Bronchial epithelial cell (primary cell): ENCODE measurements around the gene IL17RB. TPM values are rescaled to one million over a fixed set of nuclear protein-coding genes. Genes with fewer than 3 reads are reported as not detected.

ENCODE experiments used
- DNase-seq: peaks from one replicate; pipeline ENCODE4 v3.0.0-alpha.2; 2010; ENCODE audit warnings: low read depth
- FAIRE-seq: peaks from 2 replicates; lab custom pipeline; 2011; peaks lifted over from hg19 to GRCh38; lab: Jason Lieb, UNC
- H3K27me3 ChIP-seq: 2 replicates; pipeline ENCODE4 v1.5.1; 2011; ENCODE audit warnings: low read length; ENCODE audit not compliant: control insufficient read depth, insufficient read depth
- H3K36me3 ChIP-seq: 2 replicates; pipeline ENCODE4 v1.5.1; 2011; ENCODE audit warnings: low read length; ENCODE audit not compliant: control insufficient read depth, insufficient read depth
- H3K4me3 ChIP-seq: 2 replicates; pipeline ENCODE4 v1.5.1; 2011; ENCODE audit warnings: mild to moderate bottlenecking, low read depth, low read length, control low read depth
- total RNA-seq: library from RNA; depleted of rRNA; stranded (reverse); fragments of >200 nt; gene quantifications from 2 replicates; pipeline ENCODE4 v1.2.1, GENCODE V29; 2014
- TF ChIP-seq, protein P1 (sequence below): IDR thresholded peaks from 2 replicates; pipeline ENCODE4 v1.5.1; 2011; ENCODE audit warnings: mild to moderate bottlenecking, moderate library complexity, low read length, control low read depth, inconsistent platforms; ENCODE audit not compliant: insufficient read depth, severe bottlenecking

The IL17RB gene
- total RNA-seq, 1 donor from 2014 or later = not detected

- Histone ChIP-seq H3K36me3 (no peaks in the 10 kb centered on the region), H3K4me3 (no peak overlapping the region), H3K27me3 (peaks cover 3% of the 10 kb centered on the region)
- FAIRE-seq = no peak
- TF ChIP-seq, protein P1, sequence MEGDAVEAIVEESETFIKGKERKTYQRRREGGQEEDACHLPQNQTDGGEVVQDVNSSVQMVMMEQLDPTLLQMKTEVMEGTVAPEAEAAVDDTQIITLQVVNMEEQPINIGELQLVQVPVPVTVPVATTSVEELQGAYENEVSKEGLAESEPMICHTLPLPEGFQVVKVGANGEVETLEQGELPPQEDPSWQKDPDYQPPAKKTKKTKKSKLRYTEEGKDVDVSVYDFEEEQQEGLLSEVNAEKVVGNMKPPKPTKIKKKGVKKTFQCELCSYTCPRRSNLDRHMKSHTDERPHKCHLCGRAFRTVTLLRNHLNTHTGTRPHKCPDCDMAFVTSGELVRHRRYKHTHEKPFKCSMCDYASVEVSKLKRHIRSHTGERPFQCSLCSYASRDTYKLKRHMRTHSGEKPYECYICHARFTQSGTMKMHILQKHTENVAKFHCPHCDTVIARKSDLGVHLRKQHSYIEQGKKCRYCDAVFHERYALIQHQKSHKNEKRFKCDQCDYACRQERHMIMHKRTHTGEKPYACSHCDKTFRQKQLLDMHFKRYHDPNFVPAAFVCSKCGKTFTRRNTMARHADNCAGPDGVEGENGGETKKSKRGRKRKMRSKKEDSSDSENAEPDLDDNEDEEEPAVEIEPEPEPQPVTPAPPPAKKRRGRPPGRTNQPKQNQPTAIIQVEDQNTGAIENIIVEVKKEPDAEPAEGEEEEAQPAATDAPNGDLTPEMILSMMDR = no peak
- DNase-seq = no peak
These were observed 35.0 kb upstream of the IL17RB start for GRCh38 chr3:53811143-53811927.

GRCh38 chr3:53812434-53812833 lies 33.9 kb upstream of the IL17RB start:
- FAIRE-seq = no peak
- H3K27me3 ChIP-seq = peaks cover under 1% of the 10 kb centered on the region
- no peak overlapping the region for H3K4me3 ChIP-seq
- no peaks in the 10 kb centered on the region for H3K36me3 ChIP-seq
- no peak for DNase-seq
- TF ChIP-seq, protein P1 = peak; percentile 5

DNA sequence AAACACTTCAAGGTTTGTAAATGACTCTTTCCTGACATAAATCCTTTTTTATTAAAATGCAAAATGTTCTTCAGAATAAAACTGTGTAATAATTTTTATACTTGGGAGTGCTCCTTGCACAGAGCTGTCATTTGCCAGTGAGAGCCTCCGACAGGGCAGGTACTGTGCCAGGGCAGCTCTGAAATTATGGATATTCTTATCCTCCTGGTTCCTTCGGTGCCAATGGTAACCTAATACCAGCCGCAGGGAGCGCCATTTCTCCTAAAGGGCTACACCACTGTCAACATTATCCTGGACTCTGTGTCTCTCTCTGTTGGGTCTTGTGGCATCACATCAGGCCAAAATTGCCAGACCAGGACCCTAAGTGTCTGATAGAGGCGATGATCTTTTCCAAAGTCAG lies 33.1 kb upstream of the IL17RB start:
- DNase-seq (no peak), FAIRE-seq (no peak)
- no peaks in the 10 kb centered on the region for H3K36me3 ChIP-seq
- TF ChIP-seq, protein P1 = no peak
- no peak overlapping the region for H3K4me3 ChIP-seq
- H3K27me3 ChIP-seq = no peaks in the 10 kb centered on the region

DNA sequence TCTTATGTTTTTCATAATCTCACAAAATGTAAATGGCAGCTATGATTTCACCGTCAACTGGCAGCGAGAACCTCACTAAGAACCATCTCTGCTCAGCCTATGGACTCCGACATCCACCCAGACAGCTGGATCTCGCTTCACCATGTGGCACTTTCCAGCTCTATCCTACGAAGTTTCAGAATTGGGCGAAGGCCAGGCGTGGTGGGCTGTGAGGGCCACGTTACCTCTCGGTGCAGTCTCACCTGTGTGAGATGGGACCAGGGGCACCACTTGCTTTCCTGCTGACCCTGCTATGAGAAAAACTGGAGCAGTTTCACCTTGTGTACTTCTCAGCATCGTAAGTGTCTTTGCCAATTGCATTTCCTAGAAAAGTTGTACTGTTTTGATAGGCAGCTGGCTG lies 32.5 kb upstream of the IL17RB start:
- Histone ChIP-seq H3K36me3 (no peaks in the 10 kb centered on the region), H3K27me3 (no peaks in the 10 kb centered on the region), H3K4me3 (no peak overlapping the region)
- FAIRE-seq = no peak
- TF ChIP-seq, protein P1 = no peak
- DNase-seq = no peak

- no peak for FAIRE-seq
- no peak for DNase-seq
These were observed 31.3 kb upstream of the IL17RB start for GRCh38 chr3:53815067-53815466.

More at GRCh38 chr3:53815067-53815466, 31.3 kb upstream of the IL17RB start:
- H3K36me3 ChIP-seq = no peaks in the 10 kb centered on the region
- TF ChIP-seq, protein P1 = no peak
- no peak overlapping the region for H3K4me3 ChIP-seq
- peaks cover 2% of the 10 kb centered on the region for H3K27me3 ChIP-seq
